ENCODE data around the gene PITPNM1.

GRCh38 chr11:67521924-67522323, 16.8 kb upstream of the PITPNM1 start:
- TF ChIP-seq OSR1 (CRISPR knock-in tag; IDR thresholded peaks at IDR 0.05): no peak
- TF ChIP-seq ARNTL (CRISPR knock-in tag; IDR thresholded peaks at IDR 0.05; ENCODE audit: borderline replicate concordance, low read depth): no peak
- no peak for TF ChIP-seq BACH2 (CRISPR knock-in tag; IDR thresholded peaks at IDR 0.05; ENCODE audit: borderline replicate concordance)
- no peak for TF ChIP-seq ZFP30 (CRISPR knock-in tag; IDR thresholded peaks at IDR 0.05)
- TF ChIP-seq CSDC2 (CRISPR knock-in tag; IDR thresholded peaks at IDR 0.05): no peak
